Left ventricle myocardium superior (tissue), 1 donor: ENCODE measurements around the gene PTGDR. TPM values are rescaled to one million over a fixed set of nuclear protein-coding genes. Genes with fewer than 3 reads are reported as not detected.

Experiments used
- ATAC-seq: fragments of 200-7000 bp; cut with Tn5 transposase; one replicate; pipeline ENCODE4 v1.9.1; 2020; ENCODE audit warnings: mild to moderate bottlenecking, moderate library complexity
- DNase-seq: peaks from one replicate; pipeline ENCODE4 v3.0.0-alpha.2; 2020
- intact Hi-C: fragments of 100-400 bp; cut with micrococcal nuclease; formaldehyde crosslinking; loops from one replicate; pipeline ENCODE4 v1.11.0; 2022
- total RNA-seq: library from RNA; stranded (reverse); fragmentation: NEBNext Ultra II Directional; extraction: Animal tissue kit (Norgen Biotek cat#: 25700); gene quantifications from one replicate; pipeline ENCODE4 v1.2.1, GENCODE V29; 2021
- donor health status: DM: no; HTN: yes; CAD: no; lungs with severe emphysema.

Gene PTGDR
- total RNA-seq, 1 donor from 2014 or later, result 1.1 TPM

GRCh38 chr14:52304248-52304904 is 36.9 kb downstream of the PTGDR start:
- DNase-seq (no peak), ATAC-seq (no peak)
- intact Hi-C loops, result loop anchor here (5.0 kb wide), 1 partner anchor 168 kb away; no protein-coding TSS in a partner anchor

- DNase-seq (no peak), ATAC-seq (no peak)
- intact Hi-C loops, result no loop called here
Observed at GRCh38 chr14:52305014-52305413, 37.5 kb downstream of the PTGDR start.

GRCh38 chr14:52307376-52307775 is 39.9 kb downstream of the PTGDR start:
- no peak for DNase-seq
- ATAC-seq, result no peak
- intact Hi-C loops, result no loop called here

DNA sequence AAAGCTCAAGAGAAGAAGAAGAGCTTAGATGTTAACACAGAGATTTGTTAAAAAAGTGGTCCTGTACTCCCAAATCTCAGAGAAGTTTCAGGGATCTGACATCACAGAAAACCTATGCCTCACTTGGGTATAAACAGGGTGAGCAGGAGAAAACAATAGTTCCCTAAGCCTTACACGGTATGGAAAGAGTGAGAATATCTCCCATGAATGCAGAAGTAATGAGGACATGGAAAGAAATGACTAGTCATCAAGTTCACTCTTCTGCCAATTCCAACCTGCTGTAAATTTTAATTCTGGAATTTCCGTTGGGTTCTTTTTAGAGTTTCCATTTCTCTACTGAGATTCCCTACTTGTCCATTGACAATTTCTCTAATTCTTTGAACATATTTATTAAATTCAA is 40.4 kb downstream of the PTGDR start:
- intact Hi-C loops, result no loop called here
- no peak for DNase-seq
- no peak for ATAC-seq

DNA sequence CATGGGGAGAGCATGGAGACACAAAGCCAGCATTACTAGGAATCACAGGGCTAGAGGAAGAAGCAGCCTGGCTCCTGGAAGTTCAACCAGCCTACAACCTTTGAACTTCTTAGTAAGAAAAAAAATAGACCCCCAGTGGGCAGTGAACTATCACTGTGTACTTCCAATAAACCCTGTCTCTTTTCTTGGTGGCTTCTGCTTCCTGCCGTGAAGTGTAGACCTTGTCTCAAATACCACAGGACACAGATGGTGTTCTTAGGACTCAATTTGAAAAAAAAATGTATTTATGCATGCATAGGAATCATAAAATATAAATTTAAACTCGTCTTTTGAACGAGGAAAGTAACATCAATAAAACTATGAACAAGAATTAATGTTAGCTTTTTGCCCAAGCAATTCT is 43.0 kb downstream of the PTGDR start:
- intact Hi-C loops, result no loop called here
- no peak for ATAC-seq

DNA sequence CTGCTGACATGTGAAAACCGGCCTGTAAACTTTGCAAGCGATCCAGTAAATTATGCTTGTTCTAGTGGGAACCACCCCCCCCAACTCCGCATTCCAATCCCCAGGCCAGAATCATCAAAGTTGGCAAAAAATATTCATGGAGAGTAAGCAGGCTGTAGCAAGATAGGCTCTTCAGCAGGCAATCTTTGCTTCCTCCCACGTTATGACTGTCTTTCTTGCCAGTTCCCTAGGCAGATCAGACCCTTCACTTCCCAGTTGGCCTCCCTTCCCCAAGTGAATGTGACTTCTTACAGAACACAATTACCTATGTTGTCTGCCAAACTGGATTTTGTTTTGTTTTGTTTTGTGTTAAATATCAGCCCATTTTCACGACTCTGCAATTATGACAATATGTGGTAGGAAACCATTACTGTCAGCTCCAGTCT is 45.4 kb downstream of the PTGDR start:
- intact Hi-C loops, result no loop called here
- DNase-seq, result no peak
- peak; percentile 17 for ATAC-seq

More for the DNA sequence above, 43.0 kb downstream of the PTGDR start:
- DNase-seq, result no peak

- intact Hi-C loops, result no loop called here
- DNase-seq (no peak), ATAC-seq (no peak)
Observed at GRCh38 chr14:52313462-52313861, 46.0 kb downstream of the PTGDR start.

DNA sequence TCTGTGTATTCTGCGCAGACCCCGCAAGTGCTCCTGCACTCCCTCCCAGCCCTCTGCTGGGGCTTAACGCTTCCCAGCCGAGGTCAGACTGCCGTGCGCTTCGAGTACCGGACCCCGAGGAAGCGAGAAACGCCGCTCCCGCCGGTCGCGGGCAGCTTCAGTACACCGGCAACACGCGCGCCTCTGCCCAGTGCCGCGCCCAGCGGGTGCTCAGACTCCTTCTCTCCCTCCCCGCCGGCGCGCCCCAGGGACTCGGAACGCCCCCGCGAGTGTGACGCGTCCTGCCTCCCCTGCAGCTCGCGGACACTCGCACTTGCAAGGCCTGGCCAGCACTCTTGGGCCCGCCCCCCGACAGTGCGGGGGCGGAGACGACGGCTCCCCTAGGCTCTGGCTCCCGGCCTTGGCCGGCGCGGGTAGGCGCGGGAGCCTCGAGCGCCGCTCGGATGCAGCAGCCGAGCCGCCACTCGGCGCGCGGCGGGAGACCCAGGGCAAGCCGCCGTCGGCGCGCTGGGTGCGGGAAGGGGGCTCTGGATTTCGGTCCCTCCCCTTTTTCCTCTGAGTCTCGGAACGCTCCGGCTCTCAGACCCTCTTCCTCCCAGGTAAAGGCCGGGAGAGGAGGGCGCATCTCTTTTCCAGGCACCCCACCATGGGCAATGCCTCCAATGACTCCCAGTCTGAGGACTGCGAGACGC is 46.6 kb downstream of the PTGDR start, which contains the start of gene PTGER2:
Gene PTGER2 (plus strand): TSS at position 410 of the 692 bp plus-strand sequence. CDS start 237 bp downstream, at position 647.
- ATAC-seq (peak; percentile 93), DNase-seq (peak; percentile 91)
- intact Hi-C loops, result no loop called here

GRCh38 chr14:52314595-52315354 is 47.3 kb downstream of the PTGDR start:
- DNase-seq, result peak; percentile 48

DNA sequence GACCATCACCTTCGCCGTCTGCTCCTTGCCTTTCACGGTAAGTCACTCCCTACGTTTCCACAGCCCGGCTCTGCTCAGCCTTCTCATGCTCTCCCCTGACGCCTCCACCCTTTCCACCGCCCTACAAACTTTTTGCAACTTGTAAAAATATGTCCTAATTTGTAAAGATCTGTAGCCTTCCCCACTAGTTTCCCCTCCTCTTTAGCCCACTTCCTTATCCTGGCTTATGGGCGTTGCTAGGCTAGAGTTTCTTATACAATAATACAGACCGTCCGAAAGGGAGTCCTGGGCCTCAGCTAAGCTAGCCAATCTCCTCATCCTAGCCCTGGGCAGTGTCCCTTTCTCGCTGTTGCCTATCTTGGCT is 47.8 kb downstream of the PTGDR start:
- DNase-seq (no peak), ATAC-seq (peak; percentile 26)
- intact Hi-C loops, result no loop called here

More at GRCh38 chr14:52314595-52315354, 47.3 kb downstream of the PTGDR start:
- ATAC-seq, result peak; percentile 34
- intact Hi-C loops, result no loop called here

GRCh38 chr14:52318062-52318461 is 50.6 kb downstream of the PTGDR start:
- DNase-seq (no peak), ATAC-seq (no peak)
- intact Hi-C loops, result no loop called here

- intact Hi-C loops, result no loop called here
- ATAC-seq (no peak), DNase-seq (no peak)
Observed at GRCh38 chr14:52318826-52319645, 51.5 kb downstream of the PTGDR start.

- intact Hi-C loops, result no loop called here
- no peak for ATAC-seq
- DNase-seq, result no peak
Observed at GRCh38 chr14:52319919-52320318, 52.4 kb downstream of the PTGDR start.

DNA sequence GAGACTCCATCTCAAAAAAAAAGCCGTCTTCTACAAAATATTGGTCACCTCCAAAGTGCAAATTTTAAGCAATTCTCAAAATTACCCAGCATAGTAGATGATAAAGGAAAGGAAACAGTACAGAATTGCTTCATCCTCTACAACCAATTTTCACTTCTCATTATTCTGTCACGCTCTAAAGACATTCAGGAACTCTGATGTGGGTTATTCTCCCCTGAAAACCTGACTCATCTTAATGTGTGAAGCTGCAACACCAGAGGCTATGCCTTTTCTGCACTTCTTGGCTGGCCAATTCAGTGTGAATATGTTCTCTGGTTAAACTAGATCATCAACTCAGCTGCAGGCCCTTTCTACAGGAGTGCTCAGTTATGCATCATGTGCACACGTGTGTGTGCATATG is 57.6 kb downstream of the PTGDR start:
- DNase-seq (no peak), ATAC-seq (peak; percentile 63)
- intact Hi-C loops, result no loop called here

DNA sequence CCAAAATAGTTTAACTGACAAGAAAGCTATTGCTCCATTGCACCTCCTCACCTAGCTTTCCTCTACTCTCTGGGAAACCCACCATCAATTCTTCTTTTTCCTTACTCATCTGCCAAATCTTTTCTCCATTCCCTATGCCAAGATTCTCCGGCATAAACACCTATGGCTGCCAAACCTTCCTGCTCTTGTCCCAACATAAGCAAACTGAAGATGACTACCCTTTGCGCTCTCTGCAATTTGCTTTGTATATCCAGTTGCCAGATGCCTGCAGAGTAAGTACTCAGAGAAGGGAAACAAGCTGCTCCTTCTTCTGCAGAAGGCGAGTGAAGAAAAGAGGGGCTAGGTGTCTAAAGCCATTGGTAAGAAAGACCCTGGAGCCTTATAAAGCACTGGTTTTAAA is 58.1 kb downstream of the PTGDR start:
- ATAC-seq (no peak), DNase-seq (no peak)
- intact Hi-C loops, result no loop called here
